DLD1 (cell line): ENCODE measurements around the gene CNTNAP1.
"Not testable (repeated sequence)": the region's sequence is repeated elsewhere in the genome, so short reads cannot be mapped to it uniquely, and the experiment has no call there.

Source experiments
- in situ Hi-C: cut with HindIII; loops from 2 replicates; pipeline ENCODE4 v1.10.0; 2017; ENCODE audit warnings: low sequenced_read_pairs

The CNTNAP1 gene

GRCh38 chr17:42720996-42721583 is 38.8 kb downstream of the CNTNAP1 start:
- in situ Hi-C loops, result no loop called here

GRCh38 chr17:42723636-42724035 is 41.3 kb downstream of the CNTNAP1 start:
- in situ Hi-C loops, result no loop called here

GRCh38 chr17:42725143-42725542 is 42.8 kb downstream of the CNTNAP1 start:
- in situ Hi-C loops, result no loop called here

- in situ Hi-C loops, result no loop called here
These were observed 58.4 kb downstream of the CNTNAP1 start for GRCh38 chr17:42740699-42741098.

GRCh38 chr17:42742916-42743315 is 60.6 kb downstream of the CNTNAP1 start:
- in situ Hi-C loops, result not testable (repeated sequence)

GRCh38 chr17:42743595-42744282 is 61.4 kb downstream of the CNTNAP1 start:
- in situ Hi-C loops, result no loop called here

- in situ Hi-C loops, result no loop called here
These were observed 62.0 kb downstream of the CNTNAP1 start for GRCh38 chr17:42744283-42744805.

GRCh38 chr17:42744806-42745617 is 62.7 kb downstream of the CNTNAP1 start, which contains the start of gene EZH1:
TSS of gene EZH1 (minus strand) at chr17:42745040. CDS start at chr17:42728941, 16,099 bp downstream.
- in situ Hi-C loops, result no loop called here

GRCh38 chr17:42748202-42748907 is 66.0 kb downstream of the CNTNAP1 start:
- in situ Hi-C loops, result no loop called here

- in situ Hi-C loops, result no loop called here
These were observed 66.8 kb downstream of the CNTNAP1 start for GRCh38 chr17:42748908-42749798.
